Retinal pigment epithelial cell (primary cell): ENCODE measurements around the gene ZNF354B.

Experiments
- DNase-seq: peaks from one replicate; pipeline ENCODE4 v3.0.0-alpha.2; 2010; ENCODE audit warnings: low read depth
- H3K4me3 ChIP-seq: 2 replicates; pipeline ENCODE4 v1.5.1; 2011; ENCODE audit warnings: mild to moderate bottlenecking, low read length, control low read depth, moderate library complexity
- TF ChIP-seq, protein P1 (sequence below): conservative IDR thresholded peaks from 2 replicates; pipeline ENCODE4 v1.5.1; 2011; ENCODE audit warnings: low read depth, low read length, control low read depth, inconsistent platforms

Gene ZNF354B

DNA sequence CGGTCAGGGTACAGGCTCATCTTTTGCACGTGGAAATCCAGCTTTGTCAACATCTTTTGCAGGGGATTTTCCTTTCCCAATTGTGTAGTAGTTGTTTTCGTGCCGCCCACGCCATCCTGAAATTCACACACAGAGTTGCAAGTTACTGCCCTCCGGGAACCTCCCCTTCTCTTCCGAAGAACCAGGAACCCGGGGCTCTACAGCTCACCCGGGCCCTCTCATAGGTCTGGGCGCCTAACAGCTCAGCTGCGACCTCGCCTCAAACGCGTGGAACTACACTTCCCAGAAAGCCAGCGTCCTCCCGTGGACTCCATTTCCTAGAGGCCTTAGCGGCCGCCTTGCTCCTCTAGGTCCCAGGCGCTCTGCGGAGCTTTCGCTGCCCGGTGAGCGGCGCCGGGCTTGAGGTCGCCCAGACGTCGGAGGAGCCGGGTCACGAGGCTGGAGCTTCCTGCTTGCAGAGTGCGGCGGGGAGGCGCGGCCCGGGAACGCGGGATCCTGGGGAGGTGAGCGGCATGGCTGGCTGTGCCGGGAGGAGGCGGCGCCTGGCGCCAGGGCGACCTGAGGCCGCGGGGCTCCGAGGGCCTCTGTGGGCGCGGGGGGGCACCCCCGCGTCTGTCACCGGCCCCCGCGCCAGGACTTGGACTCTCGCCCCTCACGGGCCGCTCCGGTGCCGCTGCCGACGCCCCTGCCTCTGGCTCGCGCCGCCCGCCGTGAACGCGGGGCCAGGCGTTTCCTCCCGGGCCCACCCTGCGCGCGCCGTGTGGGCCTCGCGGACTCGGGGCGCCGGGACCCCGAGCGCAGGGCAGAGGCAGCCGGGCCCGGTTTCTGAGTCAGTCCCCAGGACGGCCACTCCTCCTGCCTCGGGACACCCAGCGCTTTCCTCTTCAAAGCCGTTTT is at the start of gene ZNF354B:
ZNF354B (plus strand) TSS at position 329 of the 897 bp plus-strand sequence. CDS start 1,095 bp downstream, outside the sequence.
- DNase-seq: peak; percentile 88
- TF ChIP-seq, protein P1, sequence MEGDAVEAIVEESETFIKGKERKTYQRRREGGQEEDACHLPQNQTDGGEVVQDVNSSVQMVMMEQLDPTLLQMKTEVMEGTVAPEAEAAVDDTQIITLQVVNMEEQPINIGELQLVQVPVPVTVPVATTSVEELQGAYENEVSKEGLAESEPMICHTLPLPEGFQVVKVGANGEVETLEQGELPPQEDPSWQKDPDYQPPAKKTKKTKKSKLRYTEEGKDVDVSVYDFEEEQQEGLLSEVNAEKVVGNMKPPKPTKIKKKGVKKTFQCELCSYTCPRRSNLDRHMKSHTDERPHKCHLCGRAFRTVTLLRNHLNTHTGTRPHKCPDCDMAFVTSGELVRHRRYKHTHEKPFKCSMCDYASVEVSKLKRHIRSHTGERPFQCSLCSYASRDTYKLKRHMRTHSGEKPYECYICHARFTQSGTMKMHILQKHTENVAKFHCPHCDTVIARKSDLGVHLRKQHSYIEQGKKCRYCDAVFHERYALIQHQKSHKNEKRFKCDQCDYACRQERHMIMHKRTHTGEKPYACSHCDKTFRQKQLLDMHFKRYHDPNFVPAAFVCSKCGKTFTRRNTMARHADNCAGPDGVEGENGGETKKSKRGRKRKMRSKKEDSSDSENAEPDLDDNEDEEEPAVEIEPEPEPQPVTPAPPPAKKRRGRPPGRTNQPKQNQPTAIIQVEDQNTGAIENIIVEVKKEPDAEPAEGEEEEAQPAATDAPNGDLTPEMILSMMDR: peak; percentile 16
- peak within 1 kb of the TSS; percentile 58 for H3K4me3 ChIP-seq

DNA sequence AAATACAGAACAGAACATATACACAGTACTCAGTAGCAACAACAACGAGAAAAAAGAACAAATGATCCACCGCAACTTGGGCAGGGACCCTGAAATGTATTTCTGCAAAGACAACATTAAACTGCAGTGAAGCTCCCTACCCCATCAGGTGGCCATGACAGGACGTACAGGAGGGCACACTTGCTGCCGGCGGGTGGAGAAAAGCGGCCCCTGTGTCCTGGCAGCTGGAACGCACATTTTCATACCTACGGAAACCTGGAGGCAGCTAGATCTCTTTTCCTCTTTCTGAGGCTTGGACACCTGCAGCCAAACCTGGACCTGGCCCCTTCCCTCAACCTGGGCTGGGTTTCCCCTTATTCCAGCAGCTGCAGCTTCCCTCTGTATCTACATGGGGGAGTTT is 42.2 kb upstream of the ZNF354B start:
- DNase-seq: no peak
- TF ChIP-seq, protein P1: no peak
- no peak overlapping the region for H3K4me3 ChIP-seq

DNA sequence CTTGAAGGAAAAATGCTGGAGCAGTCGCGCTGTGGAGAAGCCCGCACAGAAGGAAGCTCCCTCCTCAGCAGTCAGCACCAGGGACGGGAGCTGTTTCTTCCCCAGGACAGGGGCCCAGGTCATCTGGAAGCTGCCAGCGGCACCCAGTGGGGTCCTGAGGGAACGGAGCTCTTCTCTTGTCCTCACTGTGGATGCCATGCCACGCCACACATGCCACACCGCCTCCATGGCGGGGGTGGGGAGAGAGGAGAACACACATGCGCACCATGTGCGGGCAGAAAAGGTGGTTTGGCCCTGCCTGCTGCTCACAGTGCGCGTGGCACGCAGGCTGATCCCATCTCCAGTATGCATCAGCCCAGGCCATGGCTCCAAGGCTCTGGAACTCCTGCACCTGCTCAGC is 41.7 kb upstream of the ZNF354B start:
- no peak overlapping the region for H3K4me3 ChIP-seq
- TF ChIP-seq, protein P1: no peak
- DNase-seq: no peak

DNA sequence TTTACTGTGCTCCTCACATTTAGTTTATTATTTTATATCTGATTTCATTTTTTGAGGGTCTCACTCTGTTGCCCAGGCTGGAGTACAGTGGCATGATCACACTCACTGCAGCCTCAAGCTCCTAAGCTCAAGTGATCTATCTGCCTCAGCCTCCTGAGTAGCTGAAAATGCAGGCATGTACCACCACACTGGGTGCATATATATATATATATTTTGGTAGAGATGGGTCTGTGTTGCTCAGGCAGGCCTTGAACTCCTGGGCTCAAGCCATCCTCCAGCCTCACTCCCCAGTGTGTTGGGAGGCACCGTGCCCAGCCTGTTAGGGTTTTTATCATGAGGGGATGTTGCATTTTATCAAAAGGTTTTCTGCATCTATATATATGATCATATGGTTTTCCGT is 39.8 kb upstream of the ZNF354B start:
- TF ChIP-seq, protein P1: no peak
- DNase-seq: no peak
- no peak overlapping the region for H3K4me3 ChIP-seq

DNA sequence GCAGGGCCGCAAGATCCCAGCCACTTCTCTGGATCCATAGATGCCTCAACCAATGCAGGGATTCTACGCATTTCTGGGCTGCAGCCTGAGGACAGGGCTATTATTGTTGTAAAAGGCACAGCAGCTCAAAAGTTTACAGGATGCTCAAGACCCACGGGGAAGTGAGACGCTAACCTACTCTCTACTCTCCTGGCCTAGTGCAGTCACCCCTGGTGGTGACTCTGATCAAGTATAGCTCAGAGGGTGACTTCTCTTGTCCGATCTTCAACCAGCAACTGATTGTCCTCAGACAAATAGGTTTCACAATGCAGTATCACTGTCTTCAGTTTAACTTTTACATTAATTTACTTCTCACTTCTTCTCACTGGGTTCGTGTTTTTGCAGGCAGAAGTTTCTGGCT is 34.3 kb upstream of the ZNF354B start:
- TF ChIP-seq, protein P1: no peak
- no peak for DNase-seq
- no peak overlapping the region for H3K4me3 ChIP-seq

DNA sequence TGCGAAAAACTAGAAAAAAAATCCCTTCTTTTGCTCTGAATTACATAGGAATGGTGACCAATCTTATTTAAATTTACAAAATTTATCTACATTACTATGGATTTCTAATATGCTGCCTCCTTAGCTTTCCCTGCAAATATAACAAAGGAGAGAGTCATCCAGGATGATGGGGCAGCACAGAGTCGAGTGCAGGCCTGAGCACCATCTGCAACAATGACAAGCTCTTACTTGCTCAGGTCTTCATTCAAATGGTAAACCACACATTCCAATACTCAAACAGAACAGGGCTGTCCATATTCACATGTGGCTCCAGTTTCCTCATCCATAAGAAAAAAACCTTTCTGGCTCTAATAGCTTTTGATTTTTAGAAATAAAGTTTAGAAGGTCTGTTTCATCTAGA is 33.5 kb upstream of the ZNF354B start:
- no peak for DNase-seq
- H3K4me3 ChIP-seq: no peak overlapping the region
- TF ChIP-seq, protein P1: no peak

DNA sequence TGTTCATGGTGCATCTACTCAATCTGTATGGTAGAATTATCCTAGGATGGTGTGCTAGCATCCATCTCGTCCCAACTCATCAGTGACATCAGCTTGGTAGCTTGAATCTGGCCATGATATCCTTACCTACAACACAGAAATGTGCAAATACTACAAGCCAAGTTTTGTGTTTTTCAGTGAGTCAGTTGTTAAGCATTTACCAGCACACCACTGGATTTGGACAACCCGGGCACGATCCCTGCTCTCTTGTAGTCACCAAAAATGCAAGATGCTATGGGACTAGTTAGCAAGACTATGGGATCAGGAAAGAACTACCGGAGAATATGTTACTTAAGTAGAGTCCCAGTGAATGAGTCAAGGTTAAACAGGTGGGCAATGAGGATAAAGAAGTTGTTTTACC is 32.1 kb upstream of the ZNF354B start:
- H3K4me3 ChIP-seq: no peak overlapping the region
- no peak for DNase-seq
- TF ChIP-seq, protein P1: no peak
